ENCODE results near the gene UNC13D. TPM values are rescaled to one million over a fixed set of nuclear protein-coding genes. Genes with fewer than 3 reads are reported as not detected.
"Not testable (repeated sequence)": the region's sequence is repeated elsewhere in the genome, so short reads cannot be mapped to it uniquely, and the experiment has no call there.

UNC13D gene
- total RNA-seq, 1 donor from 2014 or later, result 102 TPM

DNA sequence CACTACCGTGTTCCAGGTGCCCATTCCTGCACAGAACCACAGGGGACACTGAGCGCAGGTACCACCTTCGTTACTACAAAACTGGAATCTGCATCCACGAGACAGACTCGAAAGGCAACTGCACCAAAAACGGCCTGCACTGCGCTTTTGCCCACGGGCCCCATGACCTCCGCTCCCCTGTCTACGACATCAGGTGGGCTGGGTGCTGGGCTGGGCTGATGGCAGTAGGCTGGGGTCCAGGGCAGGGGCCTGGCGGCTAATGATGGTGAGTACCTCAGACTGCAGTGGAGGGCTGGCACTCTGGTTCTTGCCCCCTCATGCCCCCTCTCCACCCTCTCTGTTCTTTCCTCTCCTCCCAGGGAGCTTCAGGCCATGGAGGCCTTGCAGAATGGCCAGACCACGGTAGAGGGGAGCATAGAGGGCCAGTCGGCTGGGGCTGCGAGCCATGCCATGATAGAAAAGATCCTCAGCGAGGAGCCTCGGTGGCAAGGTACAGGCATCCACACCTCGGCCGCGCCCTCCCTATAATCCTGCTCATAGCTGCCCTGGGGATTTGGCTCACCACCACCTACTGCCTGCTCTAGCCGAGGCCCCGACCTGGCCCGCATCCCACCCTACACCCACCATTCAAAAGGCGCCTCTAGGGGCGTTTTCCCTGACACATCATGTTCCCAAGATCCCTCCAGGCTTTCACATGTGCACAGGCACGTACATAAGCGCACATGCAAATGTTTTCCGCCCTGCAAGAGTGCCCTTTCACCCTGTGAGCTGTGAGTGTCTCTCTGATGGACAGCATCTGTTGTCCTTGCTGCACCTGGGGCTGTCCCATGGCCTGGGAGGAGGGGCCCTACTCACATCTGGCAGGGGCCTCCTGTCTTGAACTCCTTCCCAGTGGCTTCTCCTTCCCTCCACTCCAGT, 31.8 kb downstream of the UNC13D start:
- no peak for TF ChIP-seq CTCF (IDR thresholded peaks at IDR 0.05)
- peaks cover 60% of the 10 kb centered on the region for H3K36me3 Mint-ChIP-seq (ENCODE audit: low read depth)
- H3K9me3 Mint-ChIP-seq, result no peaks in the 10 kb centered on the region
- no peaks in the 10 kb centered on the region for H3K27me3 Mint-ChIP-seq
- ATAC-seq (ENCODE audit: low read depth) (no peak), DNase-seq (no peak)
- no peak overlapping the region for H3K4me3 Mint-ChIP-seq
- intact Hi-C loops (cut with micrococcal nuclease), result no loop called here
- CTCF ChIA-PET, result interaction anchor here (0.6 kb wide), 1 partner anchor 51 kb away, joined by 3 read pairs; no protein-coding TSS in a partner anchor
- peaks cover 14% of the 10 kb centered on the region for H3K4me1 Mint-ChIP-seq
- H3K27ac Mint-ChIP-seq, result peak overlapping the region; percentile 37
- POLR2A ChIA-PET, result interaction anchor here (1.2 kb wide), 1 partner anchor 32 kb away, joined by 3 read pairs; no protein-coding TSS in a partner anchor

GRCh38 chr17:75811174-75811573, 33.0 kb downstream of the UNC13D start:
- ChIA-PET CTCF (interaction anchor here (0.6 to 1.1 kb wide), 2 partner anchors 50 to 85 kb away, joined by 3 read pairs; partner anchors contain the start of gene TRIM65), POLR2A (interaction anchor here (0.9 kb wide), 1 partner anchor 54 kb away, joined by 3 read pairs; no protein-coding TSS in a partner anchor)
- DNase-seq (no peak), ATAC-seq (ENCODE audit: low read depth) (no peak)
- peaks cover 50% of the 10 kb centered on the region for H3K36me3 Mint-ChIP-seq (ENCODE audit: low read depth)
- H3K27me3 Mint-ChIP-seq, result no peaks in the 10 kb centered on the region
- H3K4me1 Mint-ChIP-seq, result peaks cover 14% of the 10 kb centered on the region
- H3K9me3 Mint-ChIP-seq, result no peaks in the 10 kb centered on the region
- no peak overlapping the region for H3K27ac Mint-ChIP-seq
- H3K4me3 Mint-ChIP-seq, result no peak overlapping the region
- no peak for TF ChIP-seq CTCF (IDR thresholded peaks at IDR 0.05)
- intact Hi-C loops (cut with micrococcal nuclease), result no loop called here

GRCh38 chr17:75810756-75811155, 33.4 kb downstream of the UNC13D start:
- intact Hi-C loops (cut with micrococcal nuclease); ATAC-seq (ENCODE audit: low read depth); H3K9me3 Mint-ChIP-seq; H3K4me3 Mint-ChIP-seq; H3K27me3 Mint-ChIP-seq; DNase-seq; H3K27ac Mint-ChIP-seq: not testable (repeated sequence)
- H3K4me1 Mint-ChIP-seq, result peaks cover 14% of the 10 kb centered on the region
- ChIA-PET POLR2A (interaction anchor here (0.9 kb wide), 1 partner anchor 54 kb away, joined by 3 read pairs; no protein-coding TSS in a partner anchor), CTCF (interaction anchor here (1.1 kb wide), 1 partner anchor 86 kb away, joined by 3 read pairs; the partner anchor contains the start of gene TRIM65)
- peaks cover 46% of the 10 kb centered on the region for H3K36me3 Mint-ChIP-seq (ENCODE audit: low read depth)

- Mint-ChIP-seq H3K4me1 (peaks cover 14% of the 10 kb centered on the region), H3K9me3 (no peaks in the 10 kb centered on the region), H3K27me3 (no peaks in the 10 kb centered on the region), H3K4me3 (no peak overlapping the region), H3K36me3 (ENCODE audit: low read depth) (peaks cover 46% of the 10 kb centered on the region), H3K27ac (no peak overlapping the region)
- no peak for TF ChIP-seq CTCF (IDR thresholded peaks at IDR 0.05)
- intact Hi-C loops (cut with micrococcal nuclease), result no loop called here
- DNase-seq, result no peak
- ATAC-seq (ENCODE audit: low read depth), result no peak
- ChIA-PET CTCF (interaction anchor here (1.1 kb wide), 1 partner anchor 86 kb away, joined by 3 read pairs; the partner anchor contains the start of gene TRIM65), POLR2A (interaction anchor here (2.4 kb wide), 1 partner anchor 30 kb away, joined by 11 read pairs; a partner anchor contains a TSS)
Measured at GRCh38 chr17:75810216-75810615, 34.0 kb downstream of the UNC13D start.

DNA sequence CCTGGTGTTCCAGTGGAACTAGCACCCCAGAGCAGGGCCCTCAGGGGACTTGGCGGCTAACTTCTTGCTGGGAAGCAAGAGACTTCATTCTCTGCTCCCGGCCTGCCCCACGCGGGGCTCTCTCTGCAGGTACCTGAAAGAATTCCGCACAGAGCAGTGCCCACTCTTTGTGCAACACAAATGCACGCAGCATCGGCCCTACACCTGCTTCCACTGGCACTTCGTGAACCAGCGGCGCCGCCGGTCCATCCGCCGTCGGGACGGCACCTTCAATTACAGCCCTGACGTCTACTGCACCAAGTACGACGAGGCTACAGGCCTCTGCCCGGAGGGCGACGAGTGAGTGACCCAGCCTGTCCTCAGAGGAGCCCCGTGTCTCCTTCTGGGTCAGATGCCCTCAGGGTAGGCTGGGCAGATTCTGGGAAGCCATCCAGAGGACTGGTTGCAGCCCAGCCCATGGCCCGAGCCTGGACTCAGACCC, 34.5 kb downstream of the UNC13D start:
- intact Hi-C loops (cut with micrococcal nuclease), result loop anchor here (2.0 kb wide), 1 partner anchor 25 kb away; the partner anchor contains the start of gene UNK
- TF ChIP-seq CTCF (IDR thresholded peaks at IDR 0.05), result no peak
- no peak for DNase-seq
- ChIA-PET POLR2A (interaction anchor here (0.5 to 2.9 kb wide), 8 partner anchors 10 to 45 kb away, joined by 3 to 21 read pairs (median 6); partner anchors contain the start of genes GALK1 and UNK), CTCF (interaction anchor here (1.2 to 1.4 kb wide), 3 partner anchors 17 to 56 kb away, joined by 4 to 6 read pairs (median 5); partner anchors contain the start of gene GALK1)
- Mint-ChIP-seq H3K9me3 (no peaks in the 10 kb centered on the region), H3K4me3 (no peak overlapping the region), H3K4me1 (peaks cover 14% of the 10 kb centered on the region), H3K27ac (no peak overlapping the region), H3K36me3 (ENCODE audit: low read depth) (peaks cover 44% of the 10 kb centered on the region), H3K27me3 (no peaks in the 10 kb centered on the region)
- no peak for ATAC-seq (ENCODE audit: low read depth)
